ENCODE data around the gene ATP8B4. TPM values are rescaled to one million over a fixed set of nuclear protein-coding genes. Genes with fewer than 3 reads are reported as not detected.

Gene ATP8B4
- total RNA-seq, 4 donors from 2014 or later = 2.0 to 9.8 (median 9.2) TPM

DNA sequence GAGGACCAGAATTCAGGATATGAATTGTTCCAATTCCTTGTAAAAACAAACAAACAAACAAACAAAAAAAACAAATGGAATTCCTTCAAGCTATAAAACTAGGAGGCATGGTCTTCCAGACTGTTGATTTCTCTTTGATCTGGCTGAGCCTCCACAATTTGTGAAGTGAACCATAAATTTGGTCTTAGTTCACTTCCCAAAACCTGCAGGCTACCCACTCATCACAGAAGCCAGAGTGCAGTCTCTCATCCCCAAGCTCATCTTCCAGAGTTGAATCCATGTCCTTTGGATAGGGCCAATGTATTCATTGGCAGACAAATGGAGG is 294.3 kb downstream of the ATP8B4 start:
- no peak for ATAC-seq
- Histone ChIP-seq H3K4me3 (no peak overlapping the region), H3K36me3 (no peaks in the 10 kb centered on the region), H3K4me1 (no peaks in the 10 kb centered on the region), H3K9me3 (no peaks in the 10 kb centered on the region), H3K27ac (no peak overlapping the region), H3K27me3 (no peaks in the 10 kb centered on the region)
- TF ChIP-seq POLR2AphosphoS5 (IDR thresholded peaks at IDR 0.05) (no peak), CTCF (IDR thresholded peaks at IDR 0.05) (no peak), POLR2A (IDR thresholded peaks at IDR 0.05) (no peak), EP300 (IDR thresholded peaks at IDR 0.05) (no peak)

DNA sequence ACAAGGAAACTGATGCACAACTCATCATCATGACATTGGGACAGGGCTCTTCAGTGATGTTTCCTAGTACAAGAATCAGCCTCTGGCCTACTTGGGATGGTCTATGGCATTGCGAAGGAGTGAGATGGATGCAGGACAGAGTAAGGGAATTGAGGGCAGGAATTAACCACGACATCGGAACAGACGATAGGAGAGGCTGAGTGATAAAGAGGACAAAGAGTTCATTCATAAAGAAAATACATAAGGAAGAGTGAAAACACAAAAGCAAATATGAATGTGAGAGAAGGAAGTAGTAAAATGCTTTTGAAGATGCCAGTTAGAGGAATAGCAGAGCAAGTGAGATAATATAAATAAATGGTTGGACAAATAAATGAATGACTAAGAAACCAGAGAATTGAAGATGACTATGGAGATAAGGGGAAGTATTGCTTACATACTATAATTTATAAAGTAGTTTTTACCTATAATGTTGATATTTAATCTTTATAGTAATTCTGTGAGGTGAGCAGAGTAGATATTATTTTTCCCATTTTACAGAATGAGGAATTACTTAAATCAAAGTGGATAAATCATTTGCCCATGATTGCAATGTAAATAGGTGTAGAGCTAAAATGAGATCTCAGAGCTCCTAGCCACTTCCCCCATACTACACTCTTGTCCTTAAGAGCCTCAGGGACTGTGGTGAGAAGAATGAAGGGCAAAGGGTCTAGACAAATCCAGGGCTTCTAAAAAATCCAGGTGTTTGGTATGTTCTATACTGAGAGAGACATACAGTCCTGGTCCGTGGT is 294.9 kb downstream of the ATP8B4 start:
- ATAC-seq = no peak
- no peak overlapping the region for H3K27ac ChIP-seq
- no peaks in the 10 kb centered on the region for H3K27me3 ChIP-seq
- H3K4me1 ChIP-seq = no peaks in the 10 kb centered on the region
- no peaks in the 10 kb centered on the region for H3K9me3 ChIP-seq
- H3K4me3 ChIP-seq = no peak overlapping the region
- no peak for TF ChIP-seq POLR2A (IDR thresholded peaks at IDR 0.05)
- no peak for TF ChIP-seq EP300 (IDR thresholded peaks at IDR 0.05)
- no peak for TF ChIP-seq CTCF (IDR thresholded peaks at IDR 0.05)
- no peak for TF ChIP-seq POLR2AphosphoS5 (IDR thresholded peaks at IDR 0.05)
- WGBS, 2 donors (ENCODE audit: low coverage in 1 of 2) = 85 to 94% methylated on average over 4 to 5 of the region's 5 CpGs
- H3K36me3 ChIP-seq = no peaks in the 10 kb centered on the region

DNA sequence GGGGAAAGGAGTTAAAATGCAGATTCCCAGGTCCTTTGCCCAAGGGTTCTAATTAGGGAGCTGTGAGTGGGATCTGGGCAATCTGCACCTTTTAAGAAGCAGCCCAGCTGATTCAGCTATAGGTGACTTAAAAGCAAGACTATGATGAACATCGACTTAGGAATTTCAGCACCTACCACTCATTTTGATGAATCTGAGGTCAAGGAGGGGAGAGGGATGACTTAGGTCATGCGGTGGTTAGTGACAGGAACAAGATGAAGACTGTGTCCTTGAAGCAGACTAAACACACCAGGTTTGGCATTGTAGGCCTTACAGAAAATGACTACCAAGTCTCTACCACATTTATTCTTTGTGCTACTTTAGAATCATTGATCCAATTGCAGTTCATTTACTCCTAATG is 301.9 kb downstream of the ATP8B4 start:
- WGBS, 2 donors (ENCODE audit: low coverage in 1 of 2) = 80 to 86% methylated on average over 1 to 2 of the region's 2 CpGs
- TF ChIP-seq CTCF (IDR thresholded peaks at IDR 0.05) = no peak
- TF ChIP-seq EP300 (IDR thresholded peaks at IDR 0.05) = no peak
- ATAC-seq = no peak
- Histone ChIP-seq H3K4me1 (peaks cover 0 to 9% (median 0%) of the 10 kb centered on the region in 3 donors), H3K27ac (no peak overlapping the region), H3K9me3 (no peaks in the 10 kb centered on the region), H3K36me3 (no peaks in the 10 kb centered on the region), H3K4me3 (no peak overlapping the region), H3K27me3 (no peaks in the 10 kb centered on the region)

DNA sequence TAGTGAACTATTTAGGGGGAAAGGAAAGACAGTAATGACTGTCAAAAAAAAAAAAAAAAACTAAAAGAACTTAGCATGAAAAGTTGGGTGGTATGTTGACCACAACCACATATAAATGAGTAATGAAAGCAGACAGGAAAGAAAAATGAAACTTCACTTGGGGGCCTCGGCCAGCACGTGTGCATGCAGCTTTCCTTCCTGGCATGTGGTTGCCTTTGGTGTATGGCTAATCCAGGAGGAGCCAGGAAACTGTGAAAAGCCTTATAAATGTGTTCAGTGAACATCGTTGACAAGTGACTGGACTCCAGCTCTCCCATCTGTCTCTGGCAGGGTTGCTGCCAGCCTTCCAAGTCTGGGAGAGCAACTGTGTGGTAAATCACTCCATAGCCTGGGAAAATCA is 303.1 kb downstream of the ATP8B4 start:
- Histone ChIP-seq H3K4me1 (peaks cover 0 to 12% (median 0%) of the 10 kb centered on the region in 3 donors), H3K36me3 (no peaks in the 10 kb centered on the region), H3K9me3 (no peaks in the 10 kb centered on the region), H3K27ac (peak overlapping the region in 1 of 4 donors; percentile 33), H3K27me3 (no peaks in the 10 kb centered on the region), H3K4me3 (no peak overlapping the region)
- ATAC-seq = no peak
- 0 to 13% methylated on average over 3 of the region's 3 CpGs for WGBS, 2 donors (ENCODE audit: low coverage in 1 of 2)
- TF ChIP-seq CTCF (IDR thresholded peaks at IDR 0.05) = no peak
- no peak for TF ChIP-seq EP300 (IDR thresholded peaks at IDR 0.05)
- TF ChIP-seq POLR2AphosphoS5 (IDR thresholded peaks at IDR 0.05) = no peak
- no peak for TF ChIP-seq POLR2A (IDR thresholded peaks at IDR 0.05)

DNA sequence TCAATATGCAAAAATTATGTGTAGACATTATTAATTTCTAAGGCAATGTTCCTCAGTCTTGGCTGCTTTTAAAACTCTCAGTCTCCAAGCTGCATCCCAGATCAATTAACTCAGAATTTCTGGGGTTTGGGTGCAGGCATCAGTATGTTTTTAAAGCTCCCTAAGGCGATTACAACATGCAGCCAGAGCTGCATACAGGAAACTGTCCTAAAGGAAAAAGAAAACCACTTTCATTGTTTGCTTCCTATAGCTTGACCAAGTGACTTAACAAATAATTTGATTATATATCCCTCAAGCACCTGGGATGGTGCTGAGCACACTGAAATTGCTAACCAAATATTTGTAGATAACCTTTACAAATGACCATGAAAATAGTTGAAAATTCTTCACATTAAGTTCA is 303.5 kb downstream of the ATP8B4 start:
- H3K4me1 ChIP-seq = peaks cover 0 to 16% (median 2%) of the 10 kb centered on the region in 3 donors
- WGBS, 2 donors (ENCODE audit: low coverage in 1 of 2) = 64 to 89% methylated on average over 1 of the region's 1 CpG
- no peaks in the 10 kb centered on the region for H3K9me3 ChIP-seq
- H3K4me3 ChIP-seq = no peak overlapping the region
- TF ChIP-seq POLR2A (IDR thresholded peaks at IDR 0.05) = no peak
- TF ChIP-seq CTCF (IDR thresholded peaks at IDR 0.05) = no peak
- TF ChIP-seq POLR2AphosphoS5 (IDR thresholded peaks at IDR 0.05) = no peak
- TF ChIP-seq EP300 (IDR thresholded peaks at IDR 0.05) = no peak
- no peaks in the 10 kb centered on the region for H3K36me3 ChIP-seq
- no peaks in the 10 kb centered on the region for H3K27me3 ChIP-seq
- ATAC-seq = no peak
- H3K27ac ChIP-seq = no peak overlapping the region
